Renal cortical epithelial cell (primary cell): Measurements from ENCODE around the gene ALOX15B. TPM values are rescaled to one million over a fixed set of nuclear protein-coding genes. Genes with fewer than 3 reads are reported as not detected.
"Not testable (repeated sequence)": the region's sequence is repeated elsewhere in the genome, so short reads cannot be mapped to it uniquely, and the experiment has no call there.

Experiments
- DNase-seq: peaks from one replicate; pipeline ENCODE4 v3.0.0-alpha.2; 2011; ENCODE audit warnings: low read depth
- total RNA-seq: library from RNA; depleted of rRNA; stranded (reverse); fragments of >200 nt; gene quantifications from 2 replicates; pipeline ENCODE4 v1.2.3, GENCODE V29; 2014

ALOX15B gene
- total RNA-seq, 1 donor from 2014 or later = 0.20 TPM

- DNase-seq = no peak
These were observed 831 bp downstream of the ALOX15B start for GRCh38 chr17:8039611-8040168.

- peak; percentile 90 for DNase-seq
These were observed 2.5 kb downstream of the ALOX15B start for GRCh38 chr17:8041249-8041928.

DNA sequence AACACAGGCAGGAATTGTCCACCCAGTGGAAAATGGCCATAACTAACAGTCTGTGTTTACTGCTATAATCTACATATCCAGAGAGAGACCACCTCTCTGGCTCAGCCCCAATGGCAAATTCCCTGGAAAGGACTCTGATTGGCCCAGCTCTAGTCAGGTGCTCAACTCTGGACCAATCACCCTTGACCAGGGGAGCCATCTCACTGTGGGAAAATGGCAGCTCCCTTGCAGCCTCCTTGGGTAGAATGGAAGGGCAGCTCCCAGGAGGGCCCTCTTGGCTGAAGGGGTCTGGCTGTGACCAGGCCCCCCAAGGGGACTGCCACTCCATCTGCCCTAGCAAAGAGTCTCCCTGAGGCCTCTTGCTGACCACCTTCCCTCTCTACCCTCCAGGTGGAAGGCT lies 3.1 kb downstream of the ALOX15B start:
- DNase-seq = no peak

- no peak for DNase-seq
These were observed 6.3 kb downstream of the ALOX15B start for GRCh38 chr17:8044819-8045810.

- no peak for DNase-seq
These were observed 7.6 kb downstream of the ALOX15B start for GRCh38 chr17:8046306-8046928.

GRCh38 chr17:8046929-8047768 lies 8.3 kb downstream of the ALOX15B start:
- DNase-seq = no peak

DNA sequence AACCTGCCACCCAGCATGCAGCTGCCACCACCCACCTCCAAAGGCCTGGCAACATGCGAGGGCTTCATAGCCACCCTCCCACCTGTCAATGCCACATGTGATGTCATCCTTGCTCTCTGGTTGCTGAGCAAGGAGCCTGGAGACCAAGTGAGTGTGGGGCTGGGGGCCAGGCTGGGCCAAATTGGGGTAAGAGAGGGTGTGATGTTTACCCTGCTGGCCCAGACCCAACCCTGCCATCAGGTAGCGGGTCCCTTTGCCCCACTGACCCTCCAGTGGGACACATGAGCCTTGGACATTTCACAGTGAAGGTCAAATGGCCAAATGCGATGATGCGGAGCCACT lies 8.9 kb downstream of the ALOX15B start:
- no peak for DNase-seq

- no peak for DNase-seq
These were observed 9.4 kb downstream of the ALOX15B start for GRCh38 chr17:8048236-8048635.

GRCh38 chr17:8048736-8049135 lies 9.9 kb downstream of the ALOX15B start:
- DNase-seq = no peak

- DNase-seq = no peak
These were observed 13.0 kb downstream of the ALOX15B start for GRCh38 chr17:8051831-8052230.

DNA sequence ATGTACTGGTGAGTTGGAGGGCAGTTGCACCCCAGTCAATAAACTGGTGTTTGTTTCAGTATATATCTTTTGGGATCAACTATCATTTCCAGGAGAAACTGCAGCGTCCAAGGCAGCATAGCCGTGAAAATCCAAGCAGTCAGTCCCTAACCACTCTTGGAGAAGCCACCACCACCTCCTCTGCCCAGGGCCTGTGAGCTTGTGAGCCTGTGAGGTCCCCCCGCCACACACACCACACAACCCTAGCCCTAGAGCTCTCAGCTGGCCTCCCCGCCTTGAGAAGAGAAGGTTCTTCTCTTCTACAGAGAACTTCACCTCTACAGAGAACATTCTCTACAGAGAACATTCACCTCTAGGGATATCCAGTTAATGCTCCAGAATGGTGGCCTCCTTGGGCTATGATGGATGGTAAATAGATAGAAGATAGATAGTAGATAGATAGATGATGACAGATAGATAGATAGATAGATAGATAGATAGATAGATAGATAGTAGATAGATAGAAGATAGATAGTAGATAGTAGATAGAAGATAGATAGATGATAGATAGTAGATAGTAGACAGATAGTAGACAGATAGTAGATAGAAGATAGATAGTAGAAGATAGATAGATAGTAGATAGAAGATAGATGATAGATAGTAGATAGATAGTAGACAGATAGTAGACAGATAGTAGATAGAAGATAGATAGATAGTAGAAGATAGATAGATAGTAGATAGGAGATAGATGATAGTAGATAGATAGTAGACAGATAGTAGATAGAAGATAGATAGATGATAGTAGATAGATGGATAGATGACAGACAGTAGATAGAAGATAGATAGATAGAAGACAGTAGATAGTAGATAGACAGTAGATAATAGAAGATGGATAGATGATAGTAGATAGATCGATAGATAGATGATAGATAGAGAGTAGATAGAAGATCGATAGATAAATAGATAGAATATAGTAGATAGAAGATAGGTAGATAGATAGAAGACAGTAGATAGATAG lies 13.7 kb downstream of the ALOX15B start:
- DNase-seq = no peak

DNA sequence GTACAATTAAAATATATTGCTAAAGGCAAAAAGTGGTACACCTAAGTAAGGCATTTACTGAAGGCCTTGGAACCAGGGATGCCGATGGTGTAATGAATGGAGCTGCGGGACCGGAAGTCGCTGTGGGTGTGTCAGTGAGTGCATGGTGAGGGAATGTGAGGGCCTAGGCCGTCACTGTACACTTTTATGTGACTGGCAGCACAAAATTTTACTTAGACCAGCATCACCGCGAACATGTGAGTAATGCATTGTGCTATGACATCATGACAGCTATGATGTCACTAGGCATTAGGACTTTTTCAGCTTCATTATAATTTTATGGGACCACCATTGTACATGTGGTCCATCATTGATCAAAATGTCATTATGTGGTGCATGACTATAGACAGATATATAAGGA lies 14.7 kb downstream of the ALOX15B start:
- no peak for DNase-seq

- no peak for DNase-seq
These were observed 17.0 kb downstream of the ALOX15B start for GRCh38 chr17:8055851-8056231.

- DNase-seq = peak; percentile 84
These were observed 17.5 kb downstream of the ALOX15B start for GRCh38 chr17:8056232-8056975.

GRCh38 chr17:8056976-8057625 lies 18.2 kb downstream of the ALOX15B start:
- DNase-seq = no peak

DNA sequence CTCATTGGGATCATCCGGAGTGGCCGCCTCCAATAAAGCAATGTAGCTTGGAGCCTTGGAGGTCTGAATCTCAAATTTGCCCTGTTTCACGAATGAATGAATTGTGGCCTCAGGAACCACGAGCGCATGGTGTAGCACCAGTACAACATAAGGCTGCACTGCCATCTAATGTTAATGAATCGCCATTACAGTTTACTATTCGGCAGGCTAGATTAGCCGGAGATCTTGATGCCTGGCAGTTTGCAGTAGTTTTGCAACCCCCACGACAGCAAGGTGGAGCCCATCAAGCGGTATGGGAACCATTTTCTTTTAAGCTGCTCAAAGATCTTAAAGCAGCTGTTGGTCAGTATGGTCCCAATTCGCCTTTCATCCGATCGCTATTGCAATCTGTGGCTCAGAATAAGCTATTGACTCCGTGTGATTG lies 18.8 kb downstream of the ALOX15B start:
- DNase-seq = peak; percentile 77

DNA sequence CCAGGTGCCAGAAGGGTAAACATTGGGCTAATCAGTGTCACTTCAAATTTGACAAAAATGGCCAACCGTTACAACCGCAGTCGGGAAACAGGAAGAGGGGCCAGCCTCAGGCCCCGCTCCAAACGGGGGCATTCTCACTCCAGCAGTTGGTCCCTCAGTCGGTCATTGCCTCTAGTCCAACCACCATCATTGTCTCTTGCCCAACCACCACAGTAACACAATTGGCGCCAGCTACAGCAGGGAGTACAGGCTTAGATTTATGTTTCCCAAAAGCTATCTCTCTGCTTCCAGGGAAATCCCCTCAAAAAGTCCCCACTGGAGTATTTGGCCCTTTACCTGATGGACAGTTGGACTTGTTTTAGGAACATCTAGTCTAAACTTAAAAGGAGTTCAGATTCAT lies 20.3 kb downstream of the ALOX15B start:
- DNase-seq = no peak

DNA sequence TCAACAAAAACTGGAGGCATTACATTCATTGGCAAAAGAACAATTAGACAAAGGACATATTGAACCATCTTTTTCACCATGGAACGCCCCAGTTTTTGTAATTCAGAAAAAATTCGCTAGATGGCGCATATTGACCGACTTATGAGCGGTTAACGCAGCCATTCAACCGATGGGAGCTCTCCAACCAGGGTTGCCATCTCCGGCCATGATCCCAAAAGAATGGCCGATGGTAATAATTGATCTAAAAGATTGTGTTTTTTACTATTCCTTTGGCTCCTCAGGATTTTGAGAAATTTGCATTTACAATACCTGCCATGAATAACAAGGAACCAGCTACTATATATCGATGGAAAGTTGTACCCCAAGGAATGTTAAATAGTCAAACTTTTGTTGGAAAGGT lies 21.4 kb downstream of the ALOX15B start:
- DNase-seq = peak; percentile 53

- not testable (repeated sequence) for DNase-seq
These were observed 23.0 kb downstream of the ALOX15B start for GRCh38 chr17:8061851-8062250.
